Astrocyte (in vitro differentiated cells and primary cell): ENCODE results near the gene PGLYRP4.

ENCODE experiments used
- CTCF ChIP-seq: IDR thresholded peaks from 2 replicates; pipeline ENCODE4 v1.5.1; 2011; ENCODE audit warnings: low read depth, mild to moderate bottlenecking, inconsistent platforms, low read length, moderate library complexity; ENCODE audit not compliant: insufficient read depth
- EZH2 ChIP-seq: IDR thresholded peaks from 2 replicates; pipeline ENCODE4 v1.6.1; 2012; ENCODE audit warnings: mild to moderate bottlenecking, low read length, inconsistent platforms; ENCODE audit not compliant: insufficient read depth

GRCh38 chr1:153343040-153343681 is 5.5 kb downstream of the PGLYRP4 start:
- TF ChIP-seq CTCF (no peak), EZH2 (no peak)
